NCI-H146 treated with DMSO at 0.1 percent for 48 hours (cell line): Measurements from ENCODE around the gene PPP4R4.
A peak's percentile ranks its signal among the peaks of the same experiment; 100 is the strongest.
"Not testable (repeated sequence)": the region's sequence is repeated elsewhere in the genome, so short reads cannot be mapped to it uniquely, and the experiment has no call there.

Experiments
- DNase-seq: peaks from one replicate; lab custom pipeline; 2025; ENCODE audit not compliant: unreplicated experiment; lab: John Stamatoyannopoulos, UW

The PPP4R4 gene

DNA sequence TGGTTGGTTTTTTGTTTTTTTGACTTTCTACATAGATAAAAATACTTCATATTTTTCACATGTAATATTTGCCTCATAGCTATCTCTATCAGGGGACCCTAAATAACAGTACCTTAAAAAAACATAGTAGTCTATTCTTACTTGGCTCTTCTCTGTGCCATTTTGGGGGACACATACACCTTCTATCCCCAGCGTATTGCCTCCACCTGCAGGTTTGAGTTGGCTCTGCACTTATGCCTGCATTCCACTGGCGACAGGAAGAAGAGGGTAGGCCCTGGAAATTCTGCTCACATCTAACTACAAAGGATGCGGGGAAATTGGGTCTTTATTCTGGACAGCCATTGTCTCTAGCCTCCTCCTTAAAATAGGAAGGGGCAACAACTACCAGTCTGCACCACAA, 30.9 kb upstream of the PPP4R4 start:
- no peak for DNase-seq

DNA sequence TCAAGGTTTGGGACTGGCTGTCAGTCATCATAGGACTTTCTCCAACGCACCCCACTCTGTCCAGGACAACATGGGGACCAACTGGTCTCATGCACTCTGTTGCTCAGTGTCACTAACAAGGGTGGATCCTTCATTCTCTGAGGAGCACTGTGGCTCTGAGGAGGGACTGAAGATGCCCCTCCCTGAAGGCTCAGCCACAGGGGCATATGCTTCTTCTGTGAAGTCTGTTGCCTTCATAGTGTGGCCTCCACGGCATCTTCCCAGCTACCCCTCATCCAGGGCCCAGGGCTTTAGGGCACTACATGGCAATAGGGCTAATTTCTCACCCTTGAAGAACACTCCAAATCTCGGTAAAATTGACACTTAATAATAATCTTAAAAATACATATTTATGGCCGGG, 30.4 kb upstream of the PPP4R4 start:
- DNase-seq: no peak

- DNase-seq: no peak
These were observed 29.4 kb upstream of the PPP4R4 start for GRCh38 chr14:94144765-94145164.

DNA sequence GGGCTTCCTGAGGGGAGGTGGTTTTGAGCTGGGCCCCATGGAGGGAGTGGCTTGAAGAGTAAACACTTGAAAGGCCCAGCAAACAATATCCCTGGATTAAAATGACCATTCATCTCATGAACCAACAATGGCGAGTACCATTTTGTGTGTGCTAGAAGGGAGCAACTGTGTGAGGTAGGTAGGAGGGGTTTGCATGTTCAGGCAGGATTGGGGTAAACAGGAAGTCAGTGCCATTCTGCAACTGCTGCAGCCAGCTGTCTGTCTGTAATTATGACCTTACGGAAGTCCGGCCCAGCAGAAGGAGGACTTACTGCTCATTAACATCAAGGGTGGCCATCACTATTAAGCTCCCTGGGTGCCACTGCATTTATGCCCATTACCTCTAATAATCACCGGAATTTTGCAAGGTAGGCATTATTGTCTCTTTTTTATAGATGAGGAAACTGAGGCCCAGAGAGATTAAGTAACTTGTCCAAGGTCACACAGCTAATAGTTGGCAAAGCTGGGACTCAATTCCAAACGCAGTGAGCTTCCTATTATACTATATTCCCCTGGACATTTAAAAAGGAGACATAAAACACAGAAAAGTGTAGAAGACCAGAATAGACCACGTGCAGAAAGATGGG, 28.1 kb upstream of the PPP4R4 start:
- peak; percentile 32 for DNase-seq

DNA sequence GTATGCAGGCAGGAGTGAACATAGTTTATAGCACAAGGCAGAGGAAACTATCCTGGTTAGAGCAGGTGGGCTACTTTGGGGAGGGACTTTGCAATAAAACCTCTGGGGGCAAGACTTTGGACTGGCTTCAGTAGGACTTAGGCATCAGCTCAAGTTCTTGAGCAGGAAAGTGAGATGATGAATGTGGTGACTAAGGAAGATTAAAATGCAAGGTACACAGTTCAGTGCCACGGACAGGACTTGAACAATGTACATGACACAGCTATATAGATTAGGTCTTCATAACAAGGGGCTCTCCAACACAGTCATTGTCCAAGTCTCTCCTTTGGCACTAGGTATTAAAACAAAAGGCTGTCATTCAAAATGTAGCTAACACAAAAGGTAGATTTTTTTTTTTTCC, 21.4 kb upstream of the PPP4R4 start:
- no peak for DNase-seq

- no peak for DNase-seq
These were observed 20.3 kb upstream of the PPP4R4 start for GRCh38 chr14:94153750-94154342.

DNA sequence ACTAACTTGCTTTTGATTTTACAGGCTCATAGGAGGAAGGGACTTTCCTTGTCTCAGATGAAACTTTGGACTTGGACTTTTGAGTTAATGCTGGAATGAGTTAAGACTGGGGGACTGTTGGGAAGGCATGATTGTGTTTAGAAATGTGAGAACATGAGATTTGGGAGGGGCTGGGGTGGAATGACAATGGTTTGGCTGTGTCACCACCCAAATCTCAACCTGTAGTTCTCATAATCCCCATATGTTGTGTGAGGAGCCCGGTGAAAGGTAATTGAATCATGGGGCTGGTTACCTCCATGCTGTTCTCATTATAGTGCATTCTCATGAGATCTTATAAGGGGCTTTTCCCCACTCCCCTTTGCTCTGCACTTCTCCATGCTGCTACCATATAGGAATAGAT, 18.0 kb upstream of the PPP4R4 start:
- DNase-seq: not testable (repeated sequence)

DNA sequence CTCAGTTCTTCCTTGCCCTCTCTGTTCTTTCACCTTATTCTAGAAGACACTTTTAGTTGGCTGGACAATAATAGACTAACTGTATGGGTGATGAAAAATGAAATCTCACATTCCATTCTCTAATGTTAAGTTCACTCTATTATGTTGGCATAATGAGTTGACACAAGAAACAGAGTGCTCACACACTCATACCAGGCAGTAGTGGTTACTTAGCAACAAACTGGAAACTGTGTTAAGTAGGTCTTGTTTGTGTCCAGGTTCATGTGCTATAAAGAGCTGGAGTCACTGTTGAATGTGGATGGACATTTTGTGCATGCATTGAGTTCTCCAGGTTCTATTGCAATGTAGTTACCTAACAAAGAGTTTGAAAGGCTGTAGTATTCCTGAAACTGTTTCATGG, 16.9 kb upstream of the PPP4R4 start:
- no peak for DNase-seq

DNA sequence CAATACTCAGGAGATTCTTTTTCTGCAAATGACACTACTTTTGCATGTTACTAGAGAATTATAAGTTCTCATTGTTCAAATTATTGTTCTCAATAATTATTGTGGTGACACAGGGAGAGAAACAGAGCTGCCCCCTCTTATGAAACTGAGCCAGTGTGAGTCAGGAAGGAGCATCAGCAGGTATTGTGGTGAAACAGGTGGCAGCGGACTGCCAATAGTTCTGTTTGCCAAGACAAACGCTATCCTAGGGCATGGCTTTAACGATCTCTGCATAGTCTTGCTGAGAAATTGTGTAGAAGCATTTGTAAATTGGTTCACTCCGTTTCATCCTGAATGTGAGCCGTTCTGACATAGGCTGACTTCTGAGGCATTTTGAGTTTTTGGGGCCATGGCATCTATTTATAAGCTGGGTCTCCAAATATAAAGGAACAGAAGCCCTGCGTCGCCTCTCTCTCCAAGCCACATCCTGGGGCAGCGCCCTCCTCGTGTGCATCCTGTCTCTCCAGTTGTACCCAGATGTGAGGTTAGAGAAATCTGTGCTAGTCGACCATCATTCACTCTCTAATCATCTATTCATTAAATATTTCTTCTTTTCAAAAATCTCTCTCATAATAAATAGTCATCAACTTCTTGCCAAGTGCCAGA, 15.8 kb upstream of the PPP4R4 start:
- no peak for DNase-seq

- no peak for DNase-seq
These were observed 13.1 kb upstream of the PPP4R4 start for GRCh38 chr14:94161058-94161457.

DNA sequence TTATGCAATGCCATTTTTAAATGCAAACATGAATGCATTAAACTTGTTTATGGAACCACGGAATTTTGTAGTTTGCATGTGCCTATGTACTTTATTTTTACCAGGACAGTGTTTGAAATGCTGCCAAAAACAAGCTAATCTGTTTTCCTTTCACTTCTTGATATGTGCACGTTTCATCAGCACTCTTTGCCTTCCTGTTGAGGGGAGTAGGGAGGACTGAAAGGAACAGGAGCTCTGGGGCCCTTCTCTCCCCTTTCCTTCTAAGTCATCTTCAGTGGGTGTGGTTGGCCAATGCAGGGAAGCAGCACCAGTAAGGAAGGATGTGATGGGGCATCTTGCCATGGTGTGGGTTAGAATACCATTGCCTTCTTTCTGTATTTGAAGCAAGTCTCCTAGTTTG, 12.1 kb upstream of the PPP4R4 start:
- DNase-seq: no peak

DNA sequence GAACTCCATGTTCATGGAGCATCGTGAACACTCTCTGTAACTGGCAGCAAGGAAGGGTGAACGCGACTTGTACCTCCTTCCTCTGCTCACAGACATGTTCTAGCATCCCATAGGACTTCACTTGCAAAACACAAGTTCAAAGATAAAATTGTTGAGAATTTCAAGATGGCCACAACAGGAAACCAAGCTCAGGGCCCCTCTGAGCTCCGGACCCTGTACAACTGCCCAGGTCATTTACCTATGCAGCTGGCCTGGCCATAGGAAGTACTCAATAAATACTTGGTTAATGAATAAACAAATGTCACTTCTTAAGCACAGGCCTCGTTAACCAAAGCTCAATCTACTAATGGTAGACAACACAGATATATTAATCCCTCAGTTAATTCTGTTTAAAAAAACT, 11.7 kb upstream of the PPP4R4 start:
- no peak for DNase-seq

GRCh38 chr14:94163796-94164195, 10.3 kb upstream of the PPP4R4 start:
- DNase-seq: no peak

GRCh38 chr14:94164685-94165431, 9.3 kb upstream of the PPP4R4 start:
- no peak for DNase-seq

DNA sequence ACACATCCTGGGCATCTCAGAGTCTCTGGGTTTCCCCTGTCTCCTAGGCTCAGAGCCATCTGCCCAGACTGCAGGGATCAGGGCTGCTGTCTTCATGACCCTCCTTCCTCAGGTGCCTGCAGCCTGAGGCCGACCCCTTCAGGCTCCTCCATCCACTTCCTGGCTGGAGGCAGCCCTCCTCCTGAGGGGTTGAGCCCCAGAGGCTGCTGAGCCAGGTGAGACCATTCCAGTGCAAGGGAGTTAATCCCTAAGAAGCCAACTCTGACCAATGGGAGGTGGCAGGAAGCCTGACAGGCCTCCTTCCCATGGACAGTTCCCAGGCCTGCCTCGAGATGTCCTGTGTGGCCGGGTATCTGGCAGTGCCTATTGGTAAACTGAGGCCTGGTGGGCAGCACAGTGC, 8.4 kb upstream of the PPP4R4 start:
- DNase-seq: no peak

GRCh38 chr14:94170136-94170535, 4.0 kb upstream of the PPP4R4 start:
- no peak for DNase-seq

DNA sequence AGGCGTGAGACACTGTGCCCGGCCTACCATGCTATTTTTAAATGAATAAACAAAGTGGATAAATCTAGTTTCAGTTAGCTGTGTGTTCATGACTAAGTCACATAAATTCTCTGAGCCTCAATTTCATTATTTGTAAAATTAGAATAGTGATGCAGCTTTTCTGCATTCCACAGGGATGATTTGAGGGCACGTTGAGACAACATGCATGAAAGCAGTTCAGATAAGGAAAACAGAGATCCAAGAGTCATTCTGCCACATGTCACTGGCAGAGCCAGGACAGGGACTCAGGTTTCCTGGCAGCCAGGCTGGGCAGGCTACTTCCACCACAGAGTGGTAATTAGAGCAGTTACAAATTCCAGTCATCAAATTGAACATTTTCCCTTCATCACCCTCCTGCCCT, 2.9 kb upstream of the PPP4R4 start:
- DNase-seq: no peak

GRCh38 chr14:94172545-94172944, 1.6 kb upstream of the PPP4R4 start:
- DNase-seq: no peak

DNA sequence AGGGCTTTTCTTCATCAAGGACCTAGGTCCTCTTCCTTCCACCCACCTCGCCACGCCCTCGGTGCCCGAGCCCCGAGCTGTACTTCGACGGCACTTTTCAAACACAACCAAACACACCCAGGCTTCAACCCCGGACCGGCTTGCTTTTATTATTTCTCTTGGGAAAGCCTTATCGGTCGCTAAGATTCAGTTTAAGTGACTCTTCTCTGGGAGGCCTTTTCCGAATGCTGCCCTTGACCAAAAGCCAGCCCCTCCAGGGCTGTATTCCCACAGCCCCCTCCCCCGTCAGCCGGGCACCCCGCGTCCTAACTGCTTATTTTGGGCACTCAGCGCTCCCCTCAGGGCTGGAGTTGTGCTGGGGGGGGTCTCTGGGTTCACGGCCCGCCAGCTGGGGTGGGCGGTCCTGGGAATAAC, 644 bp upstream of the PPP4R4 start:
- no peak for DNase-seq

DNA sequence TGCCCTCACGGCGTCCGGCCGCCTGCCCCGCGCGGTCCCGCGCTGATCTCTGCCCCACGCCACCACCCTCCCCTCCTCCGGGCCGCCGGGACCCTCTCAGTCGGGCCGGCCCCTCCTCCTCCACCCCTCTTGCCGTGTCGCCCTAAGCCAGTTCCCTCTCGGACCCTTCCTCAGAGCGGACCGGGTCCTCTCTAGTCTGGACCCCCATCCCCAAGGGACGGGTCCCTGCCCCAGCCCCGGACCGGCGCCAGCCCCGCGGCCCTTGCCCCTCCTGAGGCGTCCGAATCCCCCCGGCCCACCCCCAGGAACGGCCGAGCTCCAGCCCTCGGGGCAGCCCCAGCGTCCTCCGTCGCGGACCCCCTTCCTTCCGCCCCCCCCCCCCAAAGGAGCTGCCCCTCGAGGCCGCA, 485 bp downstream of the PPP4R4 start:
- no peak for DNase-seq

DNA sequence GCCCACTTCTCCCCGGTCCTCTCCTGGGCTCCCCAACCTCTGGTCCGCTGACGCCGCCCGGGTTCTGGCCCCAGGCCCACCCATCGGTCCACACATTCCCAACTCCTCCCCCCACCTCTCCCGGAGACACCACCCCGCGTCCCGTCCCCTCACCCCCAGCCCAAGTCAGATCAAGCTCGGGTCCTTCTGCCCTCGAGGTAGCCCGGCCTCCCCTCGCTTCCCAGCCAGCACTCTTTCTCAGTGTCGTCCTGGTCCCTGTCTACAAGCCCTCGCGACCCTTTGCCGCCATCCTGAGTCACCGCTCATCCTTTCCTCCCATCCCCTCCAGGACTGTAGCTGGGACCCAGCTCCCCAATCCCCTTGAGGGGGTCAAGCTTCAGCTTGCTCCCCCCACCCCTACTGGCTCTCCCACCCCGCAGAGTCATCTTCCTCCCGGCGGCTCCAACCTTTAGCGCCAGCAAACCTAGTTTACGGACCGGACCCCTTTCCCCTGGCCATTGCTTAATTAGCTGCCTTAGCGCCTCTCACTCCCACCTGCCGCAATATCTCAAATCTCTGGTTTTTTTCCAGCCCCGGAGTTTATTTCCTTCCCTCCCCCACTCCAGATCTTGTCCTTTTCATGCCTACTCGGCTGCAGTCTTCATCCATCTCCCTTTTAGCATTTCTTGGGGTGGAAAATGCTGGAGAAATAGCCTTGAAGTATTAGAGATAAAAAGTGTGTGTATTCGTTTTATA, 1.1 kb downstream of the PPP4R4 start:
- no peak for DNase-seq
